ENCODE results near the gene TMC2. TPM values are rescaled to one million over a fixed set of nuclear protein-coding genes. Genes with fewer than 3 reads are reported as not detected.
A peak's percentile ranks its signal among the peaks of the same experiment; 100 is the strongest.
"Not testable (repeated sequence)": the region's sequence is repeated elsewhere in the genome, so short reads cannot be mapped to it uniquely, and the experiment has no call there.

TMC2 gene
- polyA plus RNA-seq, 1 experiment: not detected

DNA sequence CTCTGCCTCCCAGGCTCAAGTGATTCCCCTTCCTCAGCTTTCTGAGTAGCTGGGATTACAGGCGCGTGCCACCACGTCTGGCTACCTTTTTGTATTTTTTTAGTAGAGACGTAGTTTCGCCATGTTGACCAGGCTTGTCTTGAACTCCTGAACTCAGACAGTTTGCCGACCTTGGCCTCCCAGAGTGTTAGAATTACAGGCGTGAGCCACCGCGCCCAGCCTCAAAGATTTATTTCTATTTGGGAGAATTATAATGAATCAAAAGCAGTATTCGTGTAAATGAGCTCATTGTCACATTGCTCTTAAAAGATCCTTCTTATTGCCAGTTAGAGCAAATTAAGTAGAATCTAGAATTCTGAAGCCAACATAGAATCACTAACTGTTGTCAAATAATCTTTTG, 18.3 kb upstream of the TMC2 start:
- ChIA-PET CTCF (interaction anchor here (1.0 to 1.6 kb wide), 2 partner anchors 129 to 158 kb away, joined by 3 read pairs; no protein-coding TSS in a partner anchor), POLR2A (no interaction called here)
- DNase-seq (ENCODE audit: low read depth): no peak
- no peak overlapping the region for H3K4me3 ChIP-seq (ENCODE audit: low read depth, low read length)
- no peaks in the 10 kb centered on the region for H3K27me3 ChIP-seq (ENCODE audit: control insufficient read depth, insufficient read depth, low read length)
- no peak for TF ChIP-seq CTCF (IDR thresholded peaks at IDR 0.05; ENCODE audit: insufficient read depth, low read depth, low read length)
- H3K36me3 ChIP-seq (ENCODE audit: control insufficient read depth, insufficient read depth, low read length): no peaks in the 10 kb centered on the region

DNA sequence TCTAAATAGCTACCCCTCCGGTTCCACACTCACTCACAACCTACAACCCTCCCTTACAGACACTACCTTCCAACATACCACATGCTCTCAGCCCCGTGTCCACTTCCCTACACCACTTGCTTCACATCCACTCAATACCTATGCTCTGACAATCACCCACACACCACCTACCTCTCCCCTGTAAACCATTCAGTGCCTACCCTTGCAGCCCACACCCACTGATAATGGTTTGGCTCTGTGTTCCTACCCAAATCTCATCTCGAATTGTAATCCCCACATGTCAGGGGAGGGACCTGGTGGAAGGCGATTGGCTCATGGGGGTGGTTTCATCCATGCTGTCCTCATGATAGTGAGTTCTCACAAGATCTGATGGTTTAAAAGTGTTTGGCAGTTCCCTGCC, 17.8 kb upstream of the TMC2 start:
- no peak for DNase-seq (ENCODE audit: low read depth)
- CTCF ChIA-PET: interaction anchor here (1.0 kb wide), 1 partner anchor 157 kb away, joined by 3 read pairs; no protein-coding TSS in a partner anchor
- TF ChIP-seq CTCF (IDR thresholded peaks at IDR 0.05; ENCODE audit: insufficient read depth, low read depth, low read length): no peak

DNA sequence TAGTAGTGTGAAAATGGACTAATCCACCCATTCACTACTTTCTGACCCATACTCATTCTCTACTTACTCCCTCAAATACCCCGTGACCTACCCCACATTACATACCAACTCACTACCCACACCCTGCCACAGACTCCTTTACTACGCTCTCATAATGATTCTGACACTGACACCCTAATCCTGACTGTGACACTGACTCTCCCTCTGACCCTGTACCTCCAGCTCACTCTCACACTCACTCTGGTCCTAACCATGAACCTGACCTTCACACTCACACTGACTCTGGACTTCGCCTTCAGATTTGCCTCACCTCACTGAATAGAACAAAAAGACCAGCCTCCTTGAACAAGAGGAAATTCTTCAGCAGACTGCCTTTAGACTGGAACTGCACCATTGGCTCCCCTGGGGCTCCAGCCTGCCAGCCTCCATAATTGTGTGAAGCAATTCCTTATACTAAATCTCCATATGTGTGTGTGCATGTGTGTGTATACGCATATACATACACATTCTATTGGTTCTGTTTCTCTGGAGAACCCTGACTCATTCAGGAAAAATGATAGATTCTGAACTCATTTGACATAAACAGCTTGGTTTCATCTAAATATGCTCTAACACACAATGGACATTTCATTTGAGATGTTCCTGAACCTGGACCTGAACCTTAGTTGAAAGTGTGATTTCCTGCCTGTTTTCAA, 17.1 kb upstream of the TMC2 start:
- POLR2A ChIA-PET: no interaction called here
- CTCF ChIA-PET: interaction anchor here (0.9 to 2.9 kb wide), 2 partner anchors 11 to 24 kb away, joined by 5 to 21 read pairs; no protein-coding TSS in a partner anchor

More for the DNA sequence above, 17.8 kb upstream of the TMC2 start:
- no peak overlapping the region for H3K4me3 ChIP-seq (ENCODE audit: low read depth, low read length)
- H3K36me3 ChIP-seq (ENCODE audit: control insufficient read depth, insufficient read depth, low read length): no peaks in the 10 kb centered on the region
- POLR2A ChIA-PET: no interaction called here
- no peaks in the 10 kb centered on the region for H3K27me3 ChIP-seq (ENCODE audit: control insufficient read depth, insufficient read depth, low read length)

GRCh38 chr20:2520617-2521016, 15.8 kb upstream of the TMC2 start:
- no peaks in the 10 kb centered on the region for H3K27me3 ChIP-seq (ENCODE audit: control insufficient read depth, insufficient read depth, low read length)
- DNase-seq (ENCODE audit: low read depth): no peak
- no peak overlapping the region for H3K4me3 ChIP-seq (ENCODE audit: low read depth, low read length)
- ChIA-PET POLR2A (no interaction called here), CTCF (interaction anchor here (0.9 to 2.9 kb wide), 4 partner anchors 9 to 19 kb away, joined by 3 to 21 read pairs (median 4); partner anchors contain the start of gene ZNF343)
- H3K36me3 ChIP-seq (ENCODE audit: control insufficient read depth, insufficient read depth, low read length): no peaks in the 10 kb centered on the region
- TF ChIP-seq CTCF (IDR thresholded peaks at IDR 0.05; ENCODE audit: insufficient read depth, low read depth, low read length): no peak

More for the DNA sequence above, 17.1 kb upstream of the TMC2 start:
- Histone ChIP-seq H3K27me3 (ENCODE audit: control insufficient read depth, insufficient read depth, low read length) (no peaks in the 10 kb centered on the region), H3K36me3 (ENCODE audit: control insufficient read depth, insufficient read depth, low read length) (no peaks in the 10 kb centered on the region), H3K4me3 (ENCODE audit: low read depth, low read length) (no peak overlapping the region)
- DNase-seq (ENCODE audit: low read depth): no peak
- no peak for TF ChIP-seq CTCF (IDR thresholded peaks at IDR 0.05; ENCODE audit: insufficient read depth, low read depth, low read length)

GRCh38 chr20:2521369-2522305, 14.7 kb upstream of the TMC2 start:
- ChIA-PET CTCF (interaction anchor here (0.6 to 4.3 kb wide), 20 partner anchors 8 to 1295 kb away, joined by 3 to 23 read pairs (median 3); partner anchors contain the start of genes RAD21L1 and ZNF343), POLR2A (no interaction called here)
- Histone ChIP-seq H3K27me3 (ENCODE audit: control insufficient read depth, insufficient read depth, low read length) (no peaks in the 10 kb centered on the region), H3K36me3 (ENCODE audit: control insufficient read depth, insufficient read depth, low read length) (no peaks in the 10 kb centered on the region), H3K4me3 (ENCODE audit: low read depth, low read length) (no peak overlapping the region)
- no peak for DNase-seq (ENCODE audit: low read depth)
- TF ChIP-seq CTCF (IDR thresholded peaks at IDR 0.05; ENCODE audit: insufficient read depth, low read depth, low read length): peak; percentile 86

GRCh38 chr20:2522826-2523429, 13.4 kb upstream of the TMC2 start:
- not testable (repeated sequence) for H3K36me3 ChIP-seq (ENCODE audit: control insufficient read depth, insufficient read depth, low read length); H3K4me3 ChIP-seq (ENCODE audit: low read depth, low read length); H3K27me3 ChIP-seq (ENCODE audit: control insufficient read depth, insufficient read depth, low read length); DNase-seq (ENCODE audit: low read depth)
- ChIA-PET POLR2A (interaction anchor here (0.6 kb wide), 1 partner anchor 44 kb away, joined by 3 read pairs; no protein-coding TSS in a partner anchor), CTCF (interaction anchor here (1.2 to 4.3 kb wide), 14 partner anchors 10 to 1297 kb away, joined by 3 to 32 read pairs (median 4); partner anchors contain the start of genes RAD21L1 and ZNF343)

All from BJ (cell line).